Osteoblast (primary cell): Measurements from ENCODE around the gene DDX5. TPM values are rescaled to one million over a fixed set of nuclear protein-coding genes. Genes with fewer than 3 reads are reported as not detected.
A peak's percentile ranks its signal among the peaks of the same experiment; 100 is the strongest.

ENCODE experiments used
- DNase-seq: peaks from one replicate; pipeline ENCODE4 v3.0.0; 2011; ENCODE audit warnings: low spot score, mixed read lengths; ENCODE audit not compliant: insufficient read length; ENCODE audit errors: missing footprints
- H2AFZ ChIP-seq: 2 replicates; pipeline ENCODE4 v1.6.0; 2011; ENCODE audit warnings: mild to moderate bottlenecking, low read length
- H3K27ac ChIP-seq: 2 replicates; pipeline ENCODE4 v1.5.1; 2011; ENCODE audit warnings: mild to moderate bottlenecking, low read depth, low read length, moderate library complexity
- H3K27me3 ChIP-seq: 2 replicates; pipeline ENCODE4 v1.6.0; 2012; ENCODE audit warnings: mild to moderate bottlenecking, control low read depth, inconsistent platforms, low read length, moderate library complexity; ENCODE audit not compliant: insufficient read depth
- H3K36me3 ChIP-seq: 2 replicates; pipeline ENCODE4 v1.5.1; 2011; ENCODE audit warnings: mild to moderate bottlenecking, low read length, control low read depth, moderate library complexity; ENCODE audit not compliant: insufficient read depth
- H3K4me1 ChIP-seq: 2 replicates; pipeline ENCODE4 v1.5.1; 2011; ENCODE audit warnings: mild to moderate bottlenecking, low read length, control low read depth, moderate library complexity; ENCODE audit not compliant: insufficient read depth
- H3K4me2 ChIP-seq: 2 replicates; pipeline ENCODE4 v1.6.0; 2011; ENCODE audit warnings: mild to moderate bottlenecking, low read length; ENCODE audit not compliant: insufficient read depth
- H3K4me3 ChIP-seq: fragments of 200-600 bp; sonication (generic); 3 replicates; pipeline ENCODE4 v1.5.1; 2012; ENCODE audit warnings: mild to moderate bottlenecking, low read length, inconsistent platforms; ENCODE audit not compliant: insufficient read depth
- H3K79me2 ChIP-seq: 2 replicates; pipeline ENCODE4 v1.6.0; 2012; ENCODE audit warnings: mild to moderate bottlenecking, low read length, control low read depth, inconsistent platforms; ENCODE audit not compliant: insufficient read depth
- H3K9me3 ChIP-seq: 2 replicates; pipeline ENCODE4 v1.5.1; 2011; ENCODE audit warnings: low read depth, low read length, control low read depth
- H4K20me1 ChIP-seq: 2 replicates; pipeline ENCODE4 v1.6.0; 2012; ENCODE audit warnings: mild to moderate bottlenecking, low read length, control low read depth; ENCODE audit not compliant: insufficient read depth
- small RNA-seq: library from RNA; depleted of rRNA; stranded (forward); fragments of <200 nt; gene quantifications from one replicate; pipeline ENCODE3, GENCODE V24; 2012
- total RNA-seq: library from RNA; depleted of rRNA; stranded (reverse); fragments of >200 nt; gene quantifications from 2 replicates; pipeline ENCODE4 v1.2.3, GENCODE V29; 2012
- TF ChIP-seq, protein P1 (sequence below): IDR thresholded peaks from 2 replicates; pipeline ENCODE4 v1.5.1; 2011; ENCODE audit warnings: mild to moderate bottlenecking, low read depth, low read length, moderate library complexity; ENCODE audit errors: extremely low read depth

The DDX5 gene
- total RNA-seq, 1 donor: 291 TPM

DNA sequence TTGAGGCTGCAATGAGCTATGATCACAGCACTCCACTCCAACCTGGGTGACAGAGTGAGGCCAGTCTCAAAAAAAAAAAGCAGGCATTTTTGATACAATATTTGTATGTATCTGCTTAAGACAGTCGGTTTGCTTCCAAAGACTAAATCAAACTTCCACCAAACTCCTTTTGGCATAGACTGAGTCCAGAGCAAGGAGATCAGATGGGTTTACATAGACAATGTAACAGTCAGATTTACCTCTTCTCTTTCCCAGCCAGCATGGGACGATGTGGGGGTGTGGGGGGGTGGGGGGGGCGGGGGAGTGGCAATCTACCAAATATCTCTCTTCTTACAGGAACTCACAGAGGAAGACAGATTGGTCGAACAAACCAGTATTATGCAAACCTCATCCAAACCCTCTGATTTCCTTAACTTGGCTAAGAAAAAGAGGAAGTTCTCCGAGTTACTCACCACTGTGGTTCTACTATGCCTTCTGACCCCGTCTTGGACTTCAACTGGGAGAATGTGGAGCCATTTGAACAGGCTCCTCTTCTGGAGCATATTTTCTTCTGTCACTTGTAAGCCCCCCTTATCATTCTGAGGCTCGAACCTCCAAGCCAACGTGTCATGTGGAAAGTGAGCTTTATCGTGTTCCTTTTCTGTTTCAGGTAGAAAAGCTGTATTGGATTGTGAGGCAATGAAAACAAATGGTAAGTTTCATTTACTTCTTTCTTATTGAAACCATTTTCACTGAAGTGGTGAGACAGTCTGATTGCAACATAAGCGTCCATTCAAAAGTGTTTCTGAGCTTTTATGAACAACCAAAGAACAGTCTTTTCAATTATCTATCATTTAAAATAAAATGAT is 57.2 kb downstream of the DDX5 start, which contains the start of gene MILR1:
TSS of gene MILR1 (plus strand) at position 451 of the 848 bp plus-strand sequence. CDS start at position 505, 54 bp downstream.
- Histone ChIP-seq H3K36me3 (no peaks in the 10 kb centered on the region), H3K4me1 (peaks cover 20% of the 10 kb centered on the region), H4K20me1 (no peaks in the 10 kb centered on the region), H3K27me3 (no peaks in the 10 kb centered on the region), H2AFZ (peak within 1 kb of the TSS; percentile 78), H3K27ac (peak within 1 kb of the TSS; percentile 67), H3K4me3 (peak within 1 kb of the TSS; percentile 47), H3K4me2 (peak within 1 kb of the TSS; percentile 77), H3K9me3 (no peaks in the 10 kb centered on the region), H3K79me2 (no peaks in the 10 kb centered on the region)
- DNase-seq: peak; percentile 86
- TF ChIP-seq, protein P1, sequence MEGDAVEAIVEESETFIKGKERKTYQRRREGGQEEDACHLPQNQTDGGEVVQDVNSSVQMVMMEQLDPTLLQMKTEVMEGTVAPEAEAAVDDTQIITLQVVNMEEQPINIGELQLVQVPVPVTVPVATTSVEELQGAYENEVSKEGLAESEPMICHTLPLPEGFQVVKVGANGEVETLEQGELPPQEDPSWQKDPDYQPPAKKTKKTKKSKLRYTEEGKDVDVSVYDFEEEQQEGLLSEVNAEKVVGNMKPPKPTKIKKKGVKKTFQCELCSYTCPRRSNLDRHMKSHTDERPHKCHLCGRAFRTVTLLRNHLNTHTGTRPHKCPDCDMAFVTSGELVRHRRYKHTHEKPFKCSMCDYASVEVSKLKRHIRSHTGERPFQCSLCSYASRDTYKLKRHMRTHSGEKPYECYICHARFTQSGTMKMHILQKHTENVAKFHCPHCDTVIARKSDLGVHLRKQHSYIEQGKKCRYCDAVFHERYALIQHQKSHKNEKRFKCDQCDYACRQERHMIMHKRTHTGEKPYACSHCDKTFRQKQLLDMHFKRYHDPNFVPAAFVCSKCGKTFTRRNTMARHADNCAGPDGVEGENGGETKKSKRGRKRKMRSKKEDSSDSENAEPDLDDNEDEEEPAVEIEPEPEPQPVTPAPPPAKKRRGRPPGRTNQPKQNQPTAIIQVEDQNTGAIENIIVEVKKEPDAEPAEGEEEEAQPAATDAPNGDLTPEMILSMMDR: no peak

Small RNA genes within 50 kb of the gene (small RNA-seq; reads per million reads assigned to genes)
- gene ATP5MFP4: not detected

Other genes starting within 250 kb of the DDX5 start
- gene TEX2, start 243.0 kb downstream of the DDX5 start, total RNA-seq: 17.7 and 20.6 TPM in 2 replicates
- gene PECAM1, start 115.4 kb downstream of the DDX5 start, total RNA-seq: 0.29 and 0.36 TPM in 2 replicates
- 12.3 and 27.7 TPM in 2 replicates for gene MILR1, start 57.2 kb downstream of the DDX5 start, total RNA-seq
- 7.2 and 7.7 TPM in 2 replicates for gene POLG2, start 9.2 kb downstream of the DDX5 start, total RNA-seq
- 47.4 and 48.9 TPM in 2 replicates for gene CEP95, start 688 bp upstream of the DDX5 start, total RNA-seq
- gene SMURF2, start 156.0 kb upstream of the DDX5 start, total RNA-seq: 90.5 and 115 TPM in 2 replicates